ENCODE results near the gene NETO2. TPM values are rescaled to one million over a fixed set of nuclear protein-coding genes. Genes with fewer than 3 reads are reported as not detected.

The NETO2 gene
- total and polyA plus RNA-seq, 2 donors (not counting 3 experiments of a cell fraction or from before 2014, with no cell fraction given), result 18.4 to 24.8 TPM

GRCh38 chr16:47046726-47047523 is 96.8 kb downstream of the NETO2 start:
- no peak overlapping the region for H3K9ac ChIP-seq (replicated peaks; ENCODE audit: extremely low read depth, insufficient read depth, low read length)
- H3K79me2 ChIP-seq (ENCODE audit: control insufficient read depth, insufficient read depth, low read length), result no peaks in the 10 kb centered on the region
- H3K9me3 ChIP-seq (replicated peaks; ENCODE audit: control insufficient read depth, insufficient read depth, low read length), result no peaks in the 10 kb centered on the region
- no peak overlapping the region for H3K4me2 ChIP-seq (ENCODE audit: insufficient read depth, low read length)
- ChIA-PET CTCF (interaction anchor here (0.6 to 2.1 kb wide), 5 partner anchors 9 to 97 kb away, joined by 3 to 7 read pairs (median 6); partner anchors contain the start of gene NETO2), POLR2A (no interaction called here)
- H3K27me3 ChIP-seq (ENCODE audit: control insufficient read depth in 2 of 2, insufficient read depth in 2 of 2, low read length in 2 of 2), result peaks cover 0 to 2% of the 10 kb centered on the region in 2 experiments
- H3K27ac ChIP-seq (ENCODE audit: insufficient read depth, low read depth, low read length), result no peak overlapping the region
- DNase-seq (ENCODE audit: low read depth, low spot score) (no peak), FAIRE-seq (no peak)
- no peaks in the 10 kb centered on the region for H3K9me1 ChIP-seq (replicated peaks; ENCODE audit: control insufficient read depth, extremely low read depth, insufficient read depth, low read length)
- intact Hi-C loops (cut with micrococcal nuclease), result no loop called here
- H2AFZ ChIP-seq (ENCODE audit: low read depth, low read length), result no peak overlapping the region
- TF ChIP-seq EZH2 (IDR thresholded peaks at IDR 0.05; ENCODE audit: borderline replicate concordance, low read depth, low read length, severe bottlenecking) (no peak), JUN (IDR thresholded peaks at IDR 0.05; ENCODE audit: borderline replicate concordance, insufficient read depth, insufficient read length, low read depth) (no peak), MYC (IDR thresholded peaks at IDR 0.05; ENCODE audit: low read depth, low read length) (no peak), POLR2AphosphoS5 (IDR thresholded peaks at IDR 0.05; ENCODE audit: insufficient read depth, low read depth, low read length) (no peak), POLR2A (IDR thresholded peaks at IDR 0.05; ENCODE audit: low read depth, low read length) (no peak), FOS (IDR thresholded peaks at IDR 0.05; ENCODE audit: borderline replicate concordance, insufficient read depth, low read length) (no peak), GATA2 (IDR thresholded peaks at IDR 0.05; ENCODE audit: insufficient read depth, insufficient read length, low read depth, low read length) (no peak), CTCF (IDR thresholded peaks at IDR 0.05; ENCODE audit: extremely low read depth in 1 of 2, insufficient read depth in 1 of 2, low read depth in 1 of 2, low read length in 2 of 2) (no peak), MAX (IDR thresholded peaks at IDR 0.05; ENCODE audit: insufficient read depth, insufficient read length) (no peak)
- no peaks in the 10 kb centered on the region for H3K36me3 ChIP-seq (ENCODE audit: control insufficient read depth in 2 of 2, extremely low read depth in 1 of 2, insufficient read depth in 2 of 2, low read length in 2 of 2)
- H4K20me1 ChIP-seq (replicated peaks; ENCODE audit: control insufficient read depth, extremely low read depth, insufficient read depth, low read length), result no peaks in the 10 kb centered on the region
- no peaks in the 10 kb centered on the region for H3K4me1 ChIP-seq (ENCODE audit: control insufficient read depth, extremely low read depth, insufficient read depth, low read length)
- no TSS peak for BruUV-seq (replicated peaks)
- no peak overlapping the region for H3K4me3 ChIP-seq (replicated peaks in 1 of 3; ENCODE audit: insufficient read depth in 1 of 3, low read depth in 1 of 3, low read length in 3 of 3)
- dilution Hi-C loops (cut with MboI; ENCODE audit: extremely low pct_ligation_motif_present, low sequenced_read_pairs), result no loop called here

Data from endothelial cell of umbilical vein (primary cell).